AG09319 (cell line): ENCODE measurements around the gene SEMA3C.

ENCODE experiments used
- DNase-seq: peaks from one replicate; pipeline ENCODE4 v3.0.0-alpha.2; 2010; ENCODE audit warnings: low read depth; ENCODE audit errors: extremely low read depth
- CTCF ChIP-seq: IDR thresholded peaks from 2 replicates; pipeline ENCODE4 v1.5.1; 2011; ENCODE audit warnings: low read depth, mild to moderate bottlenecking, inconsistent platforms, low read length, moderate library complexity

SEMA3C gene

DNA sequence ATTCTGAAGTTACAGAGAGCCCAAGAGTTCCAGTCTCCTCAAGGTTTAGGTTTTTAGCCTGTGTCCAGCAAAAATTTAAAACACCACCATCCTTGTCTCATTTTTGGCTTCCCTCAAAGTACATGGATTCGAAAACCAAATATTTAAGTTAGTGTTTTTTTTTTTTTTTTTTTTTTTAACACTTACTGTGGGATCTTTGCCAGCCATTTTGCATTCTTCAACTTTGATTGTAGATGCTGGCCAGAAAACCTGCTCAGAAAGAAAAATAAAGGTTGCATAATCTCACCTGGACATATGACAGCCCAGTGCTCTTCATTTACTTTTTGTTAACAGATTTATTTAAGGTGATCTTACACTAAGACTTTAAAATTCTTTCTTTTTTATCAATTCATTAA lies 91.6 kb downstream of the SEMA3C start:
- no peak for TF ChIP-seq CTCF
- no peak for DNase-seq

GRCh38 chr7:80826520-80827238 lies 92.2 kb downstream of the SEMA3C start:
- DNase-seq = no peak
- no peak for TF ChIP-seq CTCF

DNA sequence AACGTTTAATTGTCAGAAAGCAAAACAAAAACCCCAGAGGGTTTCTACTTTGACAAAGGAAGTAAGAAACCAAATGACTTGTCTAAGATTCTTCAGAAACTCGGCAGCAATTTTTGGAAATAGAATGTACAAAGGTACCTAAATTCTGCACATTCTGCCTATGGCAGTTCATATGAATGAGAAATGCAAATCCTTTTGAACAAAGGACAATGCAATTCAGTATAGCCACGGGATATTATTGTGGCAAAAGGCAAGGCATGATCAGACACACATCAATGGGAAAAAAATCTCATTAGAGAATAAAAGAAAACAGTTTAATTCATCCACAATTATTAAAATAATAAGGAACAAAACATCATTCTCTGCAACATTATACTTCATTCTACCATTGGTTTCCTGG lies 93.4 kb downstream of the SEMA3C start:
- TF ChIP-seq CTCF = no peak
- DNase-seq = no peak

GRCh38 chr7:80824253-80824652 lies 94.6 kb downstream of the SEMA3C start:
- no peak for DNase-seq
- TF ChIP-seq CTCF = no peak

DNA sequence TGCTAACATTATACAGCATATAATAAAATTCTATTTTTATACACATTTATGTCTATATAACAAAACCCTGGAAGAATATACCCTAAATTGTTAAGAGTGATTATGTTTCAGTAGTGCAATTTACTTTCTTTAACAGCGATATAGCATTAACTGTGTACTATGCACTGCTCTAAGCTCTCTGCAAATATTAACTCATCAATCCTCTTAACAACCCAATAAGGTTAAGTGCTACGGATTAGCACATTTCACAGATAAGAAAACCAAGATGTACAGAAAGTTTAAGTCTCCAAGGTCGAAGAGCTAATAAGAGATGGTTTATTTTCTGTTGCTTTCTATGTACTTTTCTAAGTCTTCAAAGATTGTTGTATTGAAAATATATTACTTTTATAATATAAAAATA lies 95.8 kb downstream of the SEMA3C start:
- no peak for DNase-seq
- no peak for TF ChIP-seq CTCF

DNA sequence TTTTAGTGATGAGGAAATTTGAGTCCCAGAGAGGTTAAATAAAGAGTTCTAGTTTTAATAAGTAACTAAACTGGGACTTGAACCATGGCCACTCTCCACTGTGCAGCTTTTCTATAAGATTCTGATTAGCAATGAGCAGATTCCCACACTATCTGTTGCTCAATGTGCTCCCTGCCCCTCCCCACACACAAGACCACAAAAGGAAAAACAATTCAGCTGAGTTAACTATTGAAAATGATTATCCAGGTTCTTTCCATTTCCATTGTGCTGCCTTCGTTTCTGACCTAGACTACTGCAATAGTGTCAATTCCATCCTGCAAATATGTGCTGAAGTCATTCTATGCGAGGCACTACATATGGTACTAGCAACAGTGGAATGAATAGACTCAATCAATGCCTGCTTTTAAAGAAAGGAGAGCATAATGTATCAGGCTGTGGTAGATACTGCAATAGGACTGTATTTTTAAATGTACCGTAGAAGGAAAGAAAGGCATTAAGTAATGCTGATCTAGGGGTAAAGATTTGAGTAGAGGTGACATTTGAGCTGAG lies 97.0 kb downstream of the SEMA3C start:
- TF ChIP-seq CTCF = no peak
- no peak for DNase-seq

DNA sequence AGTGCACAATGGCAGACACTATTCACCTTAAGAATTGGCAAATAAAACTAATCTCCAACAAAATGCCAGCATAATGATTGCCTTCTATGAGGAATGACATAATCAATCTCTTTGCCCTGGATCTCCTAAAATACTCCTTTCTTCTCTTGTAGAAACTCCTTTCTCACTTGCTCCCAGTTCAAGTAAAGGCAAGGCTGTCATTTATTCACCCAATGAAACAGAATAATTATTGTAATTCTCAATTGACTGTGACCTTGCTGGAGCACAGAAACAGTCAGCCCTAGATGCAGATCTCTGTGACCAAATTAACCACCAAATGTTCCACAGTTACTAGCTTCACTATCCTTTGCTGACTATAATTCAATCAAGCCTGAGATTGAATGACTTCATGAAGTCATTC lies 99.3 kb downstream of the SEMA3C start:
- no peak for TF ChIP-seq CTCF
- DNase-seq = no peak
